Mucosa of rectum (tissue), 2 donors: ENCODE data around the gene AFAP1L2.

ENCODE experiments used
- H3K27ac ChIP-seq, 2 donors: one replicate each; pipeline ENCODE4 v1.7.0; 2013; ENCODE audit warnings: inconsistent platforms in 2 of 2, low read depth in 2 of 2, low read length in 2 of 2
- H3K27me3 ChIP-seq, 2 donors: one replicate each; pipeline ENCODE4 v1.7.0; 2013; ENCODE audit warnings: low read length in 2 of 2; ENCODE audit not compliant: control insufficient read depth in 2 of 2, insufficient read depth in 2 of 2
- H3K36me3 ChIP-seq, 2 donors: one replicate each; pipeline ENCODE4 v1.7.0; 2013; ENCODE audit warnings: low read length in 2 of 2; ENCODE audit not compliant: control insufficient read depth in 2 of 2, insufficient read depth in 2 of 2
- H3K4me1 ChIP-seq, 2 donors: one replicate each; pipeline ENCODE4 v1.7.0; 2013; ENCODE audit warnings: low read length in 2 of 2, mild to moderate bottlenecking in 1 of 2; ENCODE audit not compliant: control insufficient read depth in 2 of 2, insufficient read depth in 2 of 2
- H3K4me3 ChIP-seq, 2 donors: one replicate each; pipeline ENCODE4 v1.7.0; 2013; ENCODE audit warnings: low read length in 2 of 2
- H3K9ac ChIP-seq, 2 donors: one replicate each; pipeline ENCODE4 v1.7.0; 2013; ENCODE audit warnings: low read length in 2 of 2, low read depth in 1 of 2, mild to moderate bottlenecking in 1 of 2
- H3K9me3 ChIP-seq, 2 donors: one replicate each; pipeline ENCODE4 v1.7.0; 2013; ENCODE audit warnings: low read length in 2 of 2; ENCODE audit not compliant: control insufficient read depth in 2 of 2
- donor health status: healthy.
- donor health status: Normal muscosa, but diverticular disease.

The AFAP1L2 gene

DNA sequence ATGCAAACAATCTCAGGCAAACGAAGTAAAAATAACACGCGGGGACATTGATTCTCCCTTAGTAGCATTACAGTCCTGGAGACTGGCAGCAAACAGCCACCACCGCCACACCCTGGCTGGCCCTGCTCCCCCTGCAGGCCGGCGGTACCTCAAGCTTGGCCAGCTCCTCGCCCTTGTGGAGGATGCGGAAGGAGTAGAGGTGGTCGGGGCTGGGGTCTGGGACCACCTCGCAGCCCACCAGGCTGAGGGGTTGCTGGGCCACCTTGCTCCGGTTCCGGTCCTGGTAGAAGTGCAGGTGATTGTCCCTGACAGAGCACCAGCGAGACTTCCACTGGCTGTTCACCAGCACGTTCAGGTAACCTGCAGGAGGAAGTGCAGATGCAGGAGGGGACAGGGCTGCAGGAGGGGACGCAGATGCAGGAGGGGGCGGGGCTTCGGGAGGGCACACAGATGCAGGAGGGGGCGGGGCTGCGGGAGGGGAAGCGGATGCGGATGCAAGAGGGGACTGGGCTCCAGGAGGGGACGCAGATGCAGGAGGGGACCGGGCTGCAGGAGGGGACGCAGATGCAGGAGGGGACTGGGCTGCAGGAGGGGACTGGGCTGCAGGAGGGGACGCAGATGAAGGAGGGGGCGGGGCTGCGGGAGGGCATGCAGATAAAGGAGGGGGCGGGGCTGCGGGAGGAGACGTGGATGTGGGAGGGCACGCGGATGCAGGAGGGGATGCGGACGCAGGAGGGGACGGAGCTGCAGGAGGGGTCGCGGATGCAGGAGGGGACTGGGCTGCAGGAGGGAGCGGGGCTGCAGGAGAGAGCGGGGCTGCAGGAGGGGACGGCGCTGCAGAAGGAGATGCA lies 99.5 kb downstream of the AFAP1L2 start:
- peaks cover 4 to 5% of the 10 kb centered on the region in 2 donors for H3K36me3 ChIP-seq
- H3K27ac ChIP-seq = peak overlapping the region; percentile 8 to 25
- no peaks in the 10 kb centered on the region for H3K27me3 ChIP-seq
- H3K4me3 ChIP-seq = peak overlapping the region; percentile 52 to 73
- H3K4me1 ChIP-seq = peaks cover 6 to 8% of the 10 kb centered on the region in 2 donors
- no peaks in the 10 kb centered on the region for H3K9me3 ChIP-seq
- peak overlapping the region in 1 of 2 donors; percentile 24 for H3K9ac ChIP-seq

DNA sequence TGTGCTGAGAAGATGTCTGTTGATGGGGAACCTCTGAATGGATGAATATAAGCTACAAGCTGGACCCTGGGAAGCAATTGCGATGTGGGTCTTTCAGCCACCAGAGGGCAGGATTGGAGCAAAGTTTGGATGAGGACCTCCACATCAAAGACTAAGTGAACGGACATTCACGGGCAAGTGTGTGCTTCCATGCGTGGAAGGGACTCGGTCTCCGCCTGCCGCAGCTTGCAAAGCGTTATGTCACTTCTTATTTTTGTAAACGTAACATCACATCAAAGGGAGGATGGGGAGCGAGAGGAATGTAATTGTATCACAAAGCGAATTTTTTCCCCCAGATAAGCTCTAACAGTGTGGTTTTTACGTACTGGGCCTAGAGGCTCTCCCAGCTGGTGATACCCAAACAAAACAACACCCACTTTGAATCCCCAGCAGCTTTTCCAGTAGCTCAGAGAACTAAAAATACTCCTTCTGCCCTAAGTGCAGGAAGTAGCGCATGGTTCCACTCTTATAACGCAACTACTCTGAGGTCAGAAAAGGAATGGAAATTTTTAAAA lies 100.2 kb downstream of the AFAP1L2 start:
- no peak overlapping the region for H3K9ac ChIP-seq
- H3K9me3 ChIP-seq = no peaks in the 10 kb centered on the region
- peak overlapping the region; percentile 52 to 73 for H3K4me3 ChIP-seq
- peaks cover 6 to 8% of the 10 kb centered on the region in 2 donors for H3K4me1 ChIP-seq
- no peaks in the 10 kb centered on the region for H3K27me3 ChIP-seq
- peaks cover 4 to 5% of the 10 kb centered on the region in 2 donors for H3K36me3 ChIP-seq
- H3K27ac ChIP-seq = peak overlapping the region; percentile 8 to 25

- Histone ChIP-seq H3K9ac (no peak overlapping the region), H3K27ac (peak overlapping the region in 1 of 2 donors; percentile 25), H3K27me3 (no peaks in the 10 kb centered on the region), H3K36me3 (peaks cover 4 to 5% of the 10 kb centered on the region in 2 donors), H3K9me3 (no peaks in the 10 kb centered on the region), H3K4me3 (no peak overlapping the region), H3K4me1 (peaks cover 6 to 8% of the 10 kb centered on the region in 2 donors)
Measured at GRCh38 chr10:114303556-114303955, 100.7 kb downstream of the AFAP1L2 start.

DNA sequence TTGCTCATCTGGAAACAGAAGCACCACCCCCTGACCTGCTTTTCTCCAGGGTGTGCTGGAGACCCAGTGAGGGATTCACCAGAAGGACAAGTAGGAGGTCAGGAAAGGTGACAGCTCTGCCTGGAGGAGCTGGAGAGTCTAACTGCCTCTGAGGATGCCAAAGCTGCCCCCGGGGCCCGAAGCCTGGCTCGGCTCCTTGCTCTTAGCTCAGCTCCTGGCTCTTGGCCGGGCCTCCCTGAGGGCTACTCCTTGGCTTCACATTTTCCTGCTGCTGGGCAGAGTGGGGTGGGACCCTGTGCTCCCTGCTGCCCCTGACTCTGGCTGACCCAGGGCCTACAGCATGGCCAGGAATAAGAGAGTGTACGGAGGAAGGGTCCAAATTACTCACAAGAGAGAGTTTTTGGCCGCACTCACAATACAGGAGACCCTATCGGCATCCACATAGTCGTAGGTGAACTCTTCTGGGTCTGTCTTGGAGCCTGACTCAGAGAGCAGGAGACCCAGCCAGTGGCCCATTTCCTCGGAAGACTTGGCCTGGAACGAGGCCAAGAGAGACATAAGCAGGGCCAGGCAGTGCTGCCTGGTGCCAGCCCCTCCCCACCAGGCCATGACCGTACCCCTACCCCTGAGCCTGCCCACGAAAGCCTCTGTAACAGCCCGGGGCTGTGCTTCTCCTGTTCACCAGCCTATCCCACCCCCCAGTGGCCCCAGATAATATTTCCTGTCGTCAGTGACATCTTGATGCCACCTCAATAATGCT lies 102.2 kb downstream of the AFAP1L2 start:
- Histone ChIP-seq H3K9me3 (no peaks in the 10 kb centered on the region), H3K27ac (no peak overlapping the region), H3K36me3 (peaks cover 6 to 8% of the 10 kb centered on the region in 2 donors), H3K4me1 (peaks cover 6 to 8% of the 10 kb centered on the region in 2 donors), H3K4me3 (no peak overlapping the region), H3K27me3 (no peaks in the 10 kb centered on the region), H3K9ac (no peak overlapping the region)

GRCh38 chr10:114301177-114301576 lies 103.1 kb downstream of the AFAP1L2 start:
- Histone ChIP-seq H3K4me3 (no peak overlapping the region), H3K27me3 (no peaks in the 10 kb centered on the region), H3K9me3 (peaks cover under 1 to 2% of the 10 kb centered on the region in 2 donors), H3K36me3 (peaks cover 15% of the 10 kb centered on the region in 2 donors), H3K4me1 (peaks cover 6 to 8% of the 10 kb centered on the region in 2 donors), H3K9ac (no peak overlapping the region), H3K27ac (no peak overlapping the region)

GRCh38 chr10:114300036-114300645 lies 104.2 kb downstream of the AFAP1L2 start:
- Histone ChIP-seq H3K27ac (no peak overlapping the region), H3K36me3 (peaks cover 23 to 24% of the 10 kb centered on the region in 2 donors), H3K4me3 (no peak overlapping the region), H3K9me3 (peaks cover 7 to 10% of the 10 kb centered on the region in 2 donors), H3K9ac (no peak overlapping the region), H3K27me3 (no peaks in the 10 kb centered on the region), H3K4me1 (peaks cover 6 to 8% of the 10 kb centered on the region in 2 donors)

- peaks cover 7 to 10% of the 10 kb centered on the region in 2 donors for H3K9me3 ChIP-seq
- H3K9ac ChIP-seq = no peak overlapping the region
- H3K4me3 ChIP-seq = no peak overlapping the region
- no peaks in the 10 kb centered on the region for H3K27me3 ChIP-seq
- H3K27ac ChIP-seq = no peak overlapping the region
- peaks cover 23 to 24% of the 10 kb centered on the region in 2 donors for H3K36me3 ChIP-seq
- H3K4me1 ChIP-seq = no peaks in the 10 kb centered on the region
Measured at GRCh38 chr10:114297136-114297705, 107.1 kb downstream of the AFAP1L2 start.

DNA sequence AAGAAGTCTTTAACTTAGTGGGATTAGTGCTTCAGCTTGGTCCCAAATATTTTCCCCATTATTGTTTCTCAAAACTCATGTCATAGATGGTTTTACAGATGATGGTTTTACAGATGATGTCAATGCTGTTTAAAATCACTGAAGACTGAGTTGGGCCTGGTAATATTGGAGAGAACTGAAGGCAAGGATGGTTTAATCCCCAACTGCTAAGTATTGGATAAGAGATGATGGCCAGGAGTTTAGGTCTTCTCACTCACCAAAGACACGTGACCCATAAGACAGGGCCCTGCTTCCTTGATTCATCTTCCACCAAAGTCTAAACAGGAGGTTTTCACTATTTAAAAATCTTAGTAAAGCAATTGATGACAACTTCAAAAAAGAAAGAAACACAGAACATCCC lies 108.9 kb downstream of the AFAP1L2 start:
- peaks cover 7 to 10% of the 10 kb centered on the region in 2 donors for H3K9me3 ChIP-seq
- H3K27ac ChIP-seq = no peak overlapping the region
- H3K4me1 ChIP-seq = no peaks in the 10 kb centered on the region
- H3K9ac ChIP-seq = no peak overlapping the region
- no peak overlapping the region for H3K4me3 ChIP-seq
- peaks cover 22 to 24% of the 10 kb centered on the region in 2 donors for H3K36me3 ChIP-seq
- H3K27me3 ChIP-seq = no peaks in the 10 kb centered on the region

GRCh38 chr10:114294549-114294948 lies 109.8 kb downstream of the AFAP1L2 start:
- Histone ChIP-seq H3K9me3 (peaks cover 7 to 10% of the 10 kb centered on the region in 2 donors), H3K36me3 (peaks cover 19% of the 10 kb centered on the region in 2 donors), H3K9ac (no peak overlapping the region), H3K4me1 (no peaks in the 10 kb centered on the region), H3K4me3 (no peak overlapping the region), H3K27me3 (no peaks in the 10 kb centered on the region), H3K27ac (no peak overlapping the region)
